Esophagus muscularis mucosa (tissue), 4 donors: ENCODE data around the gene ADCY5. TPM values are rescaled to one million over a fixed set of nuclear protein-coding genes. Genes with fewer than 3 reads are reported as not detected.

ENCODE experiments used
- DNase-seq: peaks from one replicate; pipeline ENCODE4 v3.0.0-alpha.2; 2017; ENCODE audit errors: extremely low spot score
- H3K27ac ChIP-seq, 4 donors: fragments of 200-600 bp; sonication (generic); replicated peaks in 1 of 4; 1 replicate in 3 of 4; 2 replicates in 1 of 4; pipeline ENCODE4 v1.5.1; 2016 to 2019; ENCODE audit warnings: mild to moderate bottlenecking in 1 of 4
- H3K27me3 ChIP-seq, 4 donors: fragments of 200-600 bp; sonication (generic); one replicate each; pipeline versions ENCODE4 v1.5.1 to v1.6.0; 2016 to 2019
- H3K36me3 ChIP-seq, 4 donors: fragments of 200-600 bp; sonication (generic); one replicate each; pipeline ENCODE4 v1.5.1; 2016 to 2019
- H3K4me1 ChIP-seq, 4 donors: fragments of 200-600 bp; sonication (generic); one replicate each; pipeline ENCODE4 v1.5.1; 2016 to 2019
- H3K4me3 ChIP-seq, 4 donors: fragments of 200-600 bp; sonication (generic); 1 replicate in 2 of 4; 2 replicates in 2 of 4; pipeline ENCODE4 v1.5.1; 2016 to 2019; ENCODE audit warnings: mild to moderate bottlenecking in 4 of 4, moderate library complexity in 1 of 4
- H3K9me3 ChIP-seq, 4 donors: fragments of 200-600 bp; sonication (generic); 1 replicate in 3 of 4; 2 replicates in 1 of 4; pipeline ENCODE4 v1.5.1; 2016 to 2019
- CTCF ChIP-seq, 3 experiments: fragments of 200-600 bp in 2 of 3; fragments of 450-650 bp in 1 of 3; sonication (generic) in 2 of 3; IDR thresholded peaks; one replicate each; pipeline ENCODE4 v1.5.1; 2017 to 2019; ENCODE audit warnings: antibody characterized with exemption in 3 of 3, mild to moderate bottlenecking in 2 of 3, moderate library complexity in 1 of 3
- EP300 ChIP-seq: sonication (generic); formaldehyde crosslinking; IDR thresholded peaks from one replicate; pipeline ENCODE4 v1.6.1; 2017; ENCODE audit warnings: antibody characterized with exemption
- POLR2A ChIP-seq: fragments of 450-650 bp; IDR thresholded peaks from one replicate; pipeline ENCODE4 v1.6.1; 2017; ENCODE audit warnings: antibody characterized with exemption, moderate library complexity, mild to moderate bottlenecking, low read depth
- POLR2AphosphoS5 ChIP-seq, 2 donors: sonication (generic); formaldehyde crosslinking; IDR thresholded peaks; one replicate each; pipeline ENCODE4 v1.6.1; 2017; ENCODE audit warnings: antibody characterized with exemption in 2 of 2
- WGBS: methylation state at CpG from one replicate; pipeline ENCODE4 v1.1.5; 2018; 5-methylcytosine and 5-hydroxymethylcytosine counted together
- intact Hi-C: fragments of 100-400 bp; cut with DNase I; formaldehyde crosslinking; loops from one replicate; pipeline ENCODE4 v1.15.1; 2023
- total RNA-seq, 4 donors: library from RNA; depleted of rRNA; stranded (reverse); fragments of >200 nt; gene quantifications; one replicate each; pipeline versions ENCODE4 v1.1.0 to v1.2.1, GENCODE V29; 2016

Gene ADCY5
- total RNA-seq, 4 donors from 2014 or later = 133 to 228 (median 189) TPM

GRCh38 chr3:123327480-123327879 is 121.4 kb downstream of the ADCY5 start:
- Histone ChIP-seq H3K4me3 (no peak overlapping the region), H3K27ac (peak overlapping the region in 3 of 4 donors; percentile 18 to 88 (median 83)), H3K9me3 (no peaks in the 10 kb centered on the region), H3K27me3 (no peaks in the 10 kb centered on the region), H3K36me3 (peaks cover 0 to 55% (median 35%) of the 10 kb centered on the region in 4 donors), H3K4me1 (peaks cover 58 to 97% (median 84%) of the 10 kb centered on the region in 4 donors)
- no peak for TF ChIP-seq POLR2A
- no peak for TF ChIP-seq CTCF (IDR thresholded peaks at IDR 0.05)
- TF ChIP-seq POLR2AphosphoS5 (IDR thresholded peaks at IDR 0.05) = no peak
- TF ChIP-seq EP300 = no peak
- WGBS = 80% methylated on average over 12 of the region's 12 CpGs
- intact Hi-C loops = loop anchor here (5.0 kb wide), 1 partner anchor 120 kb away; the partner anchor contains the start of gene ADCY5
- DNase-seq = no peak

- TF ChIP-seq CTCF (IDR thresholded peaks at IDR 0.05) = no peak
- no peak for TF ChIP-seq EP300
- no peak for TF ChIP-seq POLR2AphosphoS5 (IDR thresholded peaks at IDR 0.05)
- no peak for TF ChIP-seq POLR2A
- H3K27me3 ChIP-seq = no peaks in the 10 kb centered on the region
- H3K36me3 ChIP-seq = peaks cover 0 to 65% (median 44%) of the 10 kb centered on the region in 4 donors
- no peaks in the 10 kb centered on the region for H3K9me3 ChIP-seq
- H3K4me3 ChIP-seq = no peak overlapping the region
- WGBS = 68% methylated on average over 5 of the region's 6 CpGs
- no peak for DNase-seq
- H3K27ac ChIP-seq = peak overlapping the region; percentile 48 to 69 (median 64)
- peaks cover 51 to 97% (median 80%) of the 10 kb centered on the region in 4 donors for H3K4me1 ChIP-seq
- intact Hi-C loops = loop anchor here (5.0 kb wide), 1 partner anchor 121 kb away; the partner anchor contains the start of gene ADCY5
These were observed 122.4 kb downstream of the ADCY5 start for GRCh38 chr3:123326531-123326930.

- no peaks in the 10 kb centered on the region for H3K27me3 ChIP-seq
- no peak overlapping the region for H3K4me3 ChIP-seq
- peaks cover 43 to 97% (median 79%) of the 10 kb centered on the region in 4 donors for H3K4me1 ChIP-seq
- peak overlapping the region; percentile 48 to 69 (median 64) for H3K27ac ChIP-seq
- no peaks in the 10 kb centered on the region for H3K9me3 ChIP-seq
- H3K36me3 ChIP-seq = peaks cover 0 to 72% (median 51%) of the 10 kb centered on the region in 4 donors
- intact Hi-C loops = loop anchor here (5.0 kb wide), 1 partner anchor 121 kb away; the partner anchor contains the start of gene ADCY5
- 90% methylated on average over 7 of the region's 8 CpGs for WGBS
- DNase-seq = no peak
- TF ChIP-seq CTCF (IDR thresholded peaks at IDR 0.05) (no peak), EP300 (no peak), POLR2AphosphoS5 (IDR thresholded peaks at IDR 0.05) (no peak), POLR2A (no peak)
These were observed 123.1 kb downstream of the ADCY5 start for GRCh38 chr3:123325766-123326256.

- no peak for TF ChIP-seq CTCF (IDR thresholded peaks at IDR 0.05)
- TF ChIP-seq POLR2AphosphoS5 (IDR thresholded peaks at IDR 0.05) = no peak
- no peak for TF ChIP-seq POLR2A
- no peak for TF ChIP-seq EP300
- H3K36me3 ChIP-seq = peaks cover 0 to 79% (median 58%) of the 10 kb centered on the region in 4 donors
- no peak for DNase-seq
- H3K4me1 ChIP-seq = peaks cover 42 to 97% (median 78%) of the 10 kb centered on the region in 4 donors
- intact Hi-C loops = loop anchor here (5.0 kb wide), 1 partner anchor 122 kb away; the partner anchor contains the start of gene ADCY5
- no peak overlapping the region for H3K4me3 ChIP-seq
- WGBS = 94% methylated on average over 12 of the region's 15 CpGs
- no peaks in the 10 kb centered on the region for H3K9me3 ChIP-seq
- H3K27me3 ChIP-seq = no peaks in the 10 kb centered on the region
- peak overlapping the region; percentile 48 to 69 (median 64) for H3K27ac ChIP-seq
These were observed 123.8 kb downstream of the ADCY5 start for GRCh38 chr3:123324880-123325765.
